Activated CD8-positive, alpha-beta memory T cell treated with anti-CD3 and anti-CD28 coated beads, Interleukin-2, amount 50 U/mL, for 48 hours (primary cell): ENCODE measurements around the gene TBL1XR1.
"Not testable (repeated sequence)": the region's sequence is repeated elsewhere in the genome, so short reads cannot be mapped to it uniquely, and the experiment has no call there.

Experiments used
- DNase-seq: peaks from one replicate; pipeline ENCODE4 v3.0.0-alpha.2; 2020

The TBL1XR1 gene

DNA sequence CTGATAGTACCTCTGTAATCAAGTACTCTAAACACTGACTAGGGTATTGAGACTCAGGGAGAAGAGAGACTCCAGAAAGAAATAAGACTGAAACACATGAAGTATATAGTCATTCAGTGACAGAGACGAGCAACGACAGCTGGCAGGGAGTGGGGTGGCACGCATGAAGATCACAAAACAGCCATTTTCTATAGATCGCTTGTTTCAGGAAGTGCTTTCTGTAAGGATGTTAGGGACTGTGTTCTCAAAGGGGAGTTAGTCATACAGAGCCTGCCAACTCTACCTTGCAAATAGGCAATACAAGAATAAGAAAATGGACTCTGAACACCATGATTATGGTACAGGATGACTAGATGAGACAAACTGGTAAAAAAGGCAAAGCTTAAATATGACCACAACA lies 139.5 kb downstream of the TBL1XR1 start:
- DNase-seq: no peak

DNA sequence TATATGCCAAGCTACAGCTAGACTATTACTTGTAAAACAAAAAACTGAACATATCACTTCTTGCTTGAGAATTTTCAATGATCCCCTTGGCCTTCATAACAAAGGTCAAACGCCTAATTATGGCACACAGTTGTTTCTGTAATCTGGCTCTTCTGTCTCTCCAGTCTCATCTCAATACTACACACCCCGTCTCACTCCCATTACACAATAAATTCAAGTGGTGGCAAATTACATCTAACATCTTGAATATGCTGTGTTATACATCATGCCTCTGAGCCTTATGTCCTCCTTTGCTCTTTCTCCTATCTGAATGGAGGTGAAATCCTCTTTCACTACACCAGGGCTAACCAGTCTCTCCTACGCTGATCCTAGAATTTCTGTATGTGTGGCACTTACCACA lies 140.4 kb downstream of the TBL1XR1 start:
- DNase-seq: no peak

DNA sequence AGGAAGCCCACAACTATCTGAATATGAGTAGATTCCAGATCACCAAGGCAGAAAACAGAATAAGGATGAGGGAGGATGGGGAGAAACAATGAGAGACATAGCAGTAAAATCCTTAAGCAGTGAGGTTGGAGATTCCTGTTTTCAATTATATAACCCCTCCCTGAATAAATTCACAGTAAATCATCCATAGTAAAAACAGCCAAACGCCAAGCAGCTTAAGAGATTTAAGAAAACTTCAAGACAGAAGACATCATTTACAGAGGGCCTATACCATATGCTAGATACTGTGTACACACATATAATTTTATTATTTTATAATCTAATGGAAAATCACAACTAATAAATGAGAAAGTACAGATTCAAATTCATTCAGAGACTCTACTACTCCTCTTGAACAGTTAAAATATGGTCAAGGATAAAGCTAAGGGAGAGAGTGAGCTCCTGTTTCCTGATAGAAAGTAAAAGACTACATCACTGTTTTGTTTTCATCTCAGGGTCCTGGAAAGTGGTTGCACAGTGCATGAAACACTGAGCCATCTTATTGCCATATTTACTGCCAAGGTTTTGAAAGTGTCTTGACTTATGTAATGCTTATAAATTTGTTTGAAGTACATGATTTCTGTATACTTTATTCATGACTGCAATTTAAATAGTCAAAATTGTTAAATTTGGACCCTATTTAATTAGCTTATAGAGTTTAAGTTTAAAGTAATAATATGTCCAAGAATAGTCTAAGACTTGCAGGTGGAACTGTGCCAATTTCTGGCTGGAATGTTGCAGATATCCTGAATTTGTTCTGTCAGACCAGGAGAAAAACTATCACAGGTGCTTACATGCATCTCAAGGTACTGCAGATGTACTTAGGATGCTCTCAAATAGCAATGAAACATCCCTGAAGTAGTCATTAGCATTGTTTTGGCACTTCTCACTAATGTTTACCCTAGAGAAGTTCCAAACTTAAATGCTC lies 141.4 kb downstream of the TBL1XR1 start:
- DNase-seq: no peak

DNA sequence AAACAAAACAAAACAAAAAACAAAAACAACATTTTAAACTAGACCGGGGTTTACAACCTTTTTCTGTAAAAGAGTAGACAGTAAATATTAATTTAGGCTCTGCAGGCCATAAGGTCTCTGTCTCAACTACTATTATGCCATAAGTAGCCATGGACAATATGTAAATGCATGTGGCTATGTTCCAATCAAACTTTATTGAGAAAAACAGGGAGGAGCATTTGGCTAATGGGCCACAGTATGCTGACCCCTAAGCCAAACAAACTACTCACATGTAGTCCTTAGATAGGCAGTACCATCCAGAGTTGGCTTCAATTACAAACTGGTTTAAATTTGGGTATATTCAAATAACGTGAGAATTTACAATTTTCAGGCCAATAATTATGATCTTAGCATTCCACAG lies 144.2 kb downstream of the TBL1XR1 start:
- no peak for DNase-seq

DNA sequence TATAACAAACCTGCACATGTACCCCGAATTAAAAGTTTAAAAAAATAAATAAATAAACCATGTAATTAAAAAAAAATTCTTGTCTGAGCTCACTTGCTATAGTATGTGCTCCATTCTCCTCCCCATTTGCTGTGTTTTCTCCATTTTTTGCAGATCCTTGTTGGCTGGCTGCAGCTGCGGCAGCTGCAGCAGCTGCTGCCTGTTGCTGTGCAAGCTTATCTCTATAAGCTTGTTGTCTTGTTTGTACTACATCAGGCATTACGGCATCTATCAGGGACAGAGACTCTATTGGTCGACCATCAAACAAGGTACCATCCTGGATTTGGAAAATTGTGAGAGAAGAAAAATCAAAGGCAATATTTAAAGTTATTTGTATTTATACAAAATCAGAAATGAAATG lies 145.9 kb downstream of the TBL1XR1 start:
- no peak for DNase-seq

DNA sequence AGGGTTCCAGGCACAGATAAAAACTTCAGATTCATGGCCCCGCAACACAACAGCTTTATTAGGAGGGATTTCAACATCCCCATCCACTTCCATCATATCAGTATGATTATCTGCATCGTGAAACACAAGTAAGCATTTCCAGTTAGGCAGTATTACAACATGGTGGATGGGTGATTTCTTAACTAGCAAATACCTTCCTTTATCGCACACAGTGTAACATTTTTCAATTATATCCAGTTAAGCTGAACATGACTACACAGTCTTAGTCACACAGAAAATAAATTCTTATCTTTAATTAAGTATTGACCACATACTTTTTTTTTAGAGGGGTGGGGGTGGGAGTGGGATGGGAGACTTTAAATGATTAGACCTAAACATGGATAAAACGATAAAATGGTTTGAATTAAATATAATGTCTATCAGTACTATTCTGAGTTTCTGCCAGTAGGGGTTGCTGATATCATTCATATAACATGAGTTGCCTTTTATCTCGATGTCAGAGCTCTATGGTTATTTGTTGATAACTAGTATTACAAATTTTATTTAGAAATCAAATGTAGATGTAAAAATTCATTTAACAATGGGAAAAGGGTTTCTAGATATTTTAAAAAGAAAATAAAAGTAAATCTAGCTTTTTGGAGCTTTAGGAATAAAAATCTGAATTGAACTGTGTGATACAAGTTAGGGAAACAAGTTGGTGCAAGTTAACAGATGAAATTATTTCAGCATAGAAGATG lies 146.6 kb downstream of the TBL1XR1 start:
- no peak for DNase-seq

DNA sequence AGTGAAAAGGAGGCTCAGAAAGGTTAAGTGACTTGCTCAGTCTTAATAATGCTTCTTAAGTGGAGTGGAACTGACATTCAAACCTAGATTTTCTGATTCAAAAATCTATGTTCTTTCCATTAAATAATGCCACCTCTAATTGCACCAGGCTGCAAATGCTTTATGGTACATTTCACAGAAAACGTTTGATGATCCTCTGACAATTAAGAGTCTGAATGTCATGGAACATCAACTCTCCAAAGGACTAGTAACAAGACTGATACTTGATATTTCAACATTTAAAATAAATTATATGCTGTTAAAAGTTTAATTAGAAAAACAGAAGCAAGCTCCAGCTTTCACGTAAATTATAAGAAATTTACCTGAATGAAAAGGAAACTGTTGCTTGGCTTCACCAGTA lies 151.5 kb downstream of the TBL1XR1 start:
- DNase-seq: no peak

DNA sequence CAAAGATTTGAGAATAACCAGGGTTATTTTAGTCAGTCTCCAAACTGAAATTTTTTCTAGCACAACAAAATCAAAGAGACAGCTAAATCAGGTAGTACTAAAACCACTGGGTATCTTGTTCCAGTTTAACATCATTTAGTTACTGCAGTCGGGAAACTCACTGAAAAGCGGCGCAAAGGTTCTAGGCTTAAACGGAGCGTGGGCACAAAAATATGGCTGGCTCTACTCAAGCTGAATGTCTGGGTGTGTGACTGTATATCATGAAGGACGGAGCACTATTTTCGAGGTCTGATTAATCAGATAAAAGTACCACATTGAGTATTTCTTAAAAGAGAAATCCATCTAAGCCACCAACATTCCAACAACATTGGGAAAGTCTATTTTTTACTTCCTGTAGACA lies 152.1 kb downstream of the TBL1XR1 start:
- no peak for DNase-seq

DNA sequence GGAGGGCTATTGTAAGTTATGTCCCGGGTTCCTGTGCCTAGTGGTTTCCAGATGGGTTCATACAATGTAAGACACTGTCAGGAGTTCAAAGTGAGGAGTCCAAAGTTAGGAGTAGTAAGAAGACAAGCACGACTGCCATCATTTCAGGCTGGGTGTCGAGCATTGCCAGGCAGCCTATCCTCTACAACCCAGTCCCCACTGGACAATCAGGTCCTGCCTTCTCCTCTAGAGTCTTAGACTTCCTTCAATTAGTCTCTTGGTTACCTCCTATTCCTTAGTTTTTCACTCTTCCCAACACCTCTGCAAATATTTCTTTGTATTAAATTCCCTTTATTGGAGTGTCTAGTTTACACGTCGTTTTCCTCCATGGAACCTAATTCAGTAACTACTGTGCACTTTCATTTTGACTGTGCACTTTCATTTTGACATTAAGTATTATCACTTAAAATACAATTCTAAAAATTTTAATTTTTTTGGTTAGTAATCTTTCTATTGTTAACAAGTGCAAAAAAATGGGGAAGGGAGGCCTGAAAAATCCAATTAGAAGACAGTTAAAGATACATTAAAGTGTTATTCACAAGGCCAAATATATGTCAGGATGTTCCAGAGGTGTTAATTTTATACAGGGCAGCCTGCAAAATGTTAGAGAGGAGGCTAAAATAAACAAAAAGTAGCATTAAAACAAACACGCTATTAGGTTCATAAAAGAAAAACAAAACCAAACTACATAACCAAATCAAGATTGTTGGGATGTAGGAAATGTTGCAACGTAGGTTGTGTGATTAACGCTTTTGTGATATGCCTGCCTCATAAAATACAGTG lies 155.3 kb downstream of the TBL1XR1 start:
- no peak for DNase-seq

DNA sequence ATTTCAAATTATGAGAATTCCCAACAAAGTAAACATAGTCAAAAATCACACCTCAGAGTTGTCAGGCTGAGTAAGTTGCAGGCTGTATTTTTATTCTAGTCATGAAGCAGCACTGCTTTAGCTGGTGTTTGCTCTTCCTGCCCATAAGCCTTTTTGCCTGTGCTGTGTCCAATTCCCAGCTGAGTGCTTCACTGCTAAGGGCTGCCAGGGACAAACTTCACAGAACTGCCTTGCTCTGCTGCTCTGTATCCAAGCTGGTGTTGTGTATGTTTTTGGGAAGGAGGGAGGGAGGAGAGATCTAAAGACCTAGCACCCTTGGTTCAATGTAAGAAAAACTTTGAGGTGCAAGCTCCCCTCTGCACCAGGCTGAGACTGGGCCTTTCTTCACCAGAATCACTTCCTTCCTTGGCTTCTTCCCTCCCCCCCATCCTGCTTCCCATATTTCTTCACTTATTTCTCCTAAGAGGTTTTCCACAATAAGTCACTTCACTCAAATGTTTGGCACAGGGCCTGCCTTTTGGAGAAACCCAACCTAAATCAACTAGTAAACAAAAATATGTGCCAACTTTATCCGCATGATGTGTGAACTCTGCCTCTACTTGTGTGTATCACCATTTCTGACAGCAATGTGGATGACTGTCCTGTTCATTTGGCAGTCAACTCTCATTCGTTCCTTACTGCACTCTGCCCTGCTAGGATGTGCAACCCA lies 156.1 kb downstream of the TBL1XR1 start:
- no peak for DNase-seq

DNA sequence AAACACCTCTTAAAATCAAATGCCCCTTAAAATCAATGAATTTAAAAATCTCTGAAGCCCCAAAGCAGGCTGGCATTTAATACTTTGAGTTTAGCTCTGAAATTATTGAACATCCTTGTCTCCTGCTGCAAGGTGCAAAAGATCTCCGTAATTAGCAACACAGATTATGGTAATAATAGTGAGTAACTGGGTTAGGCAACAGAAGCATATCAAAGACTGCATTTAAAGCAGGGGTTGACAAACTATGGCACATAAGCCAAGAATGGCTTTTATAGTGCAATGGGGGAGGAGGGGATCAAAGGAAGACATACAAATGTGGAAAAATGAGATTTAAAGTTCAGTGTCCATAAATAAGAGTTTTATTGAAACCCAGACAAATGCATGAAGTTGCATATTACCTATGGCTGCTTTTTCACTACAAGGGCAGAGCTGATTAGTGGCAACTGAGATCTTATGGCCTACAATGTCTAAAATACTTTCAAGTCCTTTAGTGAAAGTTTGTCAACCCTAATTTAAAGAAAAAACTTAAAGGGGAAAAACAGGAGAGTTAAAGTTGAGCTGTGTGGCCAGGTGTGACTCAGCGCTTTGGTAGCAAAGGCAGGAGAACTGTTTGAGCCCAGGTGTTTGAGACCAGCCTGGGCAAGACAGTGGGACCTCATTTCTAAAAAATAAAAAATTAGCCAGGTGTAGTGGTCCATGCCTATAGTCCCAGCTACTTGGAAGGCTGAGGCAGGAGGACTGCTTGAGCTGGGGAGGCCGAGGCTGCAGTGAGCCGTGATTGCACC lies 157.6 kb downstream of the TBL1XR1 start:
- no peak for DNase-seq

DNA sequence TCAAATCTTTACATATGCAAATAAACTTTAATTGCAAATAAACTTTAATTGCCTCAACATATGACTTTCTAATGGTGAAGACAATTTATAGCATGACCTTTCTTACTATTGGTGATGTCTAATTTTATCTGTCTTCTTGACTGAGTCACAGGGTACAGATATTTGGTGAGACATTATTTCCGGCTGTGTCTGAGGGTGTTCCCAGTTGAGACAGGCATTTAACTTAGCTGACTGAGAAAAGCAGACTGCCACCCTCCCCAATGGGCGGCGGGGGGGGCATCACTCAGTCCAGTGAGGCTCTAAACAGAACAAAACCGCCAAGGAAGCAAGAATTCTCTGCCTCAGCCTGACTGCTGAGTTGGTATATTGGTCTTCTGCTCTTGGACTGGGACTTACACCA lies 160.0 kb downstream of the TBL1XR1 start:
- no peak for DNase-seq

DNA sequence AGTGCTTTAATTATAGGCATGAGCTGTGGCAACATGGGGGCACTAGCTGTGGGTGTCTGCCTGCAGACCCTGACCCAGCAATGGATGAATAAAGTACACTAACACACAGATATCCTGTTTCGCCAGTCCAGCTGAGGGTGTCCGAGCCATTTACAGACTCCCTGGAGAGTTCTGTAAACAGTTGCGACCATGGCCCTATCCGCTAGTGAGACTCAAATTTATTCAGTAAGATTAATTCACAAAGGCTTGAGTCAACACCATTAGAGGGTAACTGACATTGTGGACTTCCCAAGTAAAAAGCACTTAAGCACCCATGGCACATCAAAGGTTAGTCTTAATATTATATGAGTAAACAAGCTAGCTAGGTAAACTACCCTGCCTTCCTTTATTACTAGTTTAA lies 161.6 kb downstream of the TBL1XR1 start:
- no peak for DNase-seq

DNA sequence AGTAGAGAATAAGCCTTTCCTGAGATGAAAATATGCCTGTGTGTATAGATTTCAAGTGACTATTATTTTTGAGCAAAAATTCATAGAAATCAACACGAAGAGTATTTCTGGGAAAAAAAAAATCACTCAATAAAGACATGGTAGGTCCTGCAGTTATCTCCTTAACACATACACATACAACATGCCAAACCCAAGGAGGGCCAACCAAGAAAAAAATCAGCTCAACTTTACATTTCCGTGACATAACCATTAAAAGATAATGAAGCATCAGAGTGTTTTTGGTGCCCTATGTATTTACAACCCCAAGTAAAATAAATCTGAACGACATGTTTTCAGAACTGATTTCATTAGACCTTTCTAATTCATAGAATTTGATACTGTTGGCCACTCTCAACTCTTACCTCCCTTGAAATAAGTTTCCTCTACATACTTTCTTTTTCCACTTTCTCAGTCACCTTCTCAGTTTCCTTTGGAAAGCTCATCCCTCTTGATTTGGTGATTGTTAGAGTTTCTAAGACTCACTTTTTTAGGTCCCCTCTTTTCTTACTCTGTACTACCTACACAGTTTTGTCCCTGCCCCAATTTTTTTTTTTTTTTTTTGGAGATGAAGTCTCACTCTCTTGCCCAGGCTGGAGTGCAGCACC lies 162.3 kb downstream of the TBL1XR1 start:
- no peak for DNase-seq

DNA sequence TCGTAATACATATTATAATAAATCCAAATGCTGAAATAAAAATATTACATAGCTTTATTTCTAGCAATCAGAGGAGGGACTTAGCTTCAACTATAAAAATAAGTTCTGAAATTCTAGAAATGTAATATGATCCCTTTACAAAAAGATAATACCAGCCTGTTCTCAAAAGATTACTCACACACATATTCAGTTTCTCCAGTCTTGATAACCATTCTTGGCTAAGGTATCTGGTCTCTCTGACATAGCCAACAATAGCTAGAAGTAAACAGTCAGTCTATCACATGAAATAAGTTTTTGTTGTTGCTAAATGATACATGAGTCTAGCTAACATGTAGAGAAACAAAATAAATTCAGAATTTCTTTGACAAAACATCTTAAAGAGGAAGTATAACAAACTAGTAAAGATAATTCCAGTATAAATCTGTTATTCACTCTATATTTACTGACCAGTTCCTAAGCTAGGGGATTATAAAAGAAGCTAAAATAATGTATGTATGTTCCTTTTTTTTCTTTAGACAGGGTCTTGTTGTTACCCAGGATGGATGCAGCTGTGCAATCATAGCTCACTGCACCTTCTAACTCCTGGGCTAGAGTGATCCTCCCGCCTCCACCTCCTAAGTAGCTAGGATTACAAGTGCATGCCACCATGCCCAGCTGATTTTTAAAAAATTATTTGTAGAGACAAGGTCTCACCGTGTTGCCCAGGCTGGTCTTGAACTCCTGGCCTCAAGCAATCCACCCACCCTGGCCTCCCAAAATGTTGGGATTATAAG lies 170.6 kb downstream of the TBL1XR1 start:
- DNase-seq: no peak

DNA sequence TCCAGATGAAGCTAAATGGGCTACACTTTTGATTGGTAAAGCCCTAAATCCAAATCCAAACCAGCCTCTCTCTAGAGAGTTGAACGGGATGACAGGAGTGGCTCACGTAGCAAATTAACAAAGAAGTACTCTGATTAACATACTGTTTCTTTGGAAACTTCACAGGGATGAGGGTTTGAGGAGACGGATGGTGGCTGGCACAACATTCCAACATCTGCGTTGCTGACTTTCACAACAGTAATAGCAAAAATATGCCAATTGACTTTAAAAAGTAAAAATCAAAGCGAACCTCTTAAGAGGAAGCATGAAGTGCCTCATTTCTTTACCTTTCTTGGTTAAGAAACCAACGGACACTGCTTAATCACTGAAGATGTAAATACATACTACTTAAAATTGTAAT lies 181.4 kb downstream of the TBL1XR1 start:
- DNase-seq: no peak

DNA sequence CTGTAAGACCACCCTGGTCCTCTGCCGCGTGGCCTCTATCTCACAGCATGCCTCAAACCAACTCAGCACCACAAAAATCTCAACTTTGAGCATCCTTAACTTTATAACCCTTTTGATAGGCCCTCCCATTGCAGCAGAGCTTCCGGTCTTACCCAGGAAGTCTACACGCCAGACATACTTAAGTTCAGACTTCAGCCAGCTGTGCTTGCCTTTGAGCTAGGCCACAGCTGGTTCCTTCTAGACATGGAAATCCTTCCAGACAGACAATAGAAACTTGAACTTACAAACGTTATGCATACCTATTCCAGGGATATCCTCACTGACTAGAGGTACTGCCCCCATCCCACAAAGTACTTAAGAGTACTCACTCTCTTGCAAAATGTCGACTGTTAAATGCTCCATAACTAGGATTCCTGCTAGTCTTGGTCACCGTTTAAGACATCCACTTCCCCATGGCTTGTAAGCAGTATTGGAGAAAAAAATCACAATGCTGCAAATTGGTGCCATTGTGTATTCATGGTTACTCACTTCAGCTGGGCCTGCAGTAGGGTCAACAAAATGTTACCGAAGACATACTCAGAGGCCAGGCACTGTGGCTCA lies 183.5 kb downstream of the TBL1XR1 start:
- DNase-seq: no peak

DNA sequence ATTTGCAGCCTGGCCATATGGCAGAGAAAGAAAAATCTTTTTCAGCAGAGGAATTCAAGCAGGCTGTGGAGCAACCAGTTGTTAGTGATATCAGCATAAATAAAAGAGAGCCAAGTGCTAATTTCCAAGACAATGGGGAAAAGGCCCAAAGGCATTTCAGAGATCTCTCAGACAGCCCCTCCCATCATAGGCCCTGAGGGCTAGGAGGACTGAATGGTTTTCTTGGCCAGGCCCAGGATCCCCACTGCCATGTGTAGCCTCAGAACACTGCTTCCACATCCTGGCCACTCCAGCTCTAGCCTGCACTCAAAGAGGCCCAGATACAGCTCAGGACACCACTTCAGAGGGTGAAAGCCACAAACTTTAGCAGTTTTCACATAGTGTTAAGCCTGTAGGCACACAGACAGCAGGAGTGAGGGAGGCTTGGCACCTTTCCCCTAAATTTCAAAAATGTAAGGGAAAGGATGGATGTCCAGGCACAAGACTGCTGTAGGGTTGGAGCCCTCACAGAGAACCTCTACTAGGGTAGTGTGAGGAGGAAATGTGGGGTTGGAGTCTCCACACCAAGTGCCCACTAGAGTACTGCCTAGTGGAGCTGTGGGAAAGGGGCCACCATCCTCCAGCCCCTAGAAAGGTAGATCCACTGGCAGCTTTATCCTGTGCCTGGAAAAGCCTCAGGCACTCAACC lies 191.4 kb downstream of the TBL1XR1 start:
- DNase-seq: no peak

DNA sequence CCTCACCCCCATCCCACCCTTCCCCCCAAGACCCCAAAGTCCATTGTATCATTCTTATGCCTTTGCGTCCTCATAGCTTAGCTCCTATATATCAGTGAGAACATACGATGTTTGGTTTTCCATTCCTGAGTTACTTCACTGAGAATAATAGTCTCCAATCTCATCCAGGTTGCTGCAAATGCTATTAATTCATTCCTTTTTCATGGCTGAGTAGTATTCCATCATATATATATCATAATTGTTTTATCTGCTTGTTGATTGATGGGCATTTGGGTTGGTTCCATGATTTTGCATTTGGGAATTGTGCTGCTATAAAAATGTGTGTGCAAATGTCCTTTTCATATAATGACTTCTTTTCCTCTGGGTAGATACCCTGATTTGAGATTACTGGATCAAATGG lies 197.1 kb downstream of the TBL1XR1 start:
- not testable (repeated sequence) for DNase-seq
